ENCODE results near the gene THEMIS. TPM values are rescaled to one million over a fixed set of nuclear protein-coding genes. Genes with fewer than 3 reads are reported as not detected.

The THEMIS gene
- polyA plus RNA-seq, 1 experiment, result not detected

GRCh38 chr6:127917766-127918165, 16.9 kb upstream of the THEMIS start:
- DNase-seq (ENCODE audit: low read depth, low spot score), result no peak
- CTCF ChIA-PET, result interaction anchor here (0.9 kb wide), 1 partner anchor 18 kb away, joined by 3 read pairs; no protein-coding TSS in a partner anchor

GRCh38 chr6:127914240-127914639, 13.4 kb upstream of the THEMIS start:
- CTCF ChIA-PET, result no interaction called here
- H3K27ac ChIP-seq (ENCODE audit: low read depth, low read length), result no peak overlapping the region
- TF ChIP-seq CTCF (IDR thresholded peaks at IDR 0.05; ENCODE audit: low read depth, low read length), result no peak
- no peak for DNase-seq (ENCODE audit: low read depth, low spot score)
- H3K9me3 ChIP-seq (ENCODE audit: control insufficient read depth, insufficient read depth, low read length), result no peaks in the 10 kb centered on the region; the same call in 1 of the 2 replicates
- no peaks in the 10 kb centered on the region for H3K27me3 ChIP-seq (ENCODE audit: control insufficient read depth, insufficient read depth, low read length)
- POLR2A ChIA-PET, result no interaction called here
- H3K4me3 ChIP-seq (ENCODE audit: low read depth, low read length), result no peak overlapping the region

More at GRCh38 chr6:127917766-127918165, 16.9 kb upstream of the THEMIS start:
- POLR2A ChIA-PET, result no interaction called here
- H3K27me3 ChIP-seq (ENCODE audit: control insufficient read depth, insufficient read depth, low read length), result peaks cover 6% of the 10 kb centered on the region
- H3K9me3 ChIP-seq (ENCODE audit: control insufficient read depth, insufficient read depth, low read length), result no peaks in the 10 kb centered on the region
- H3K4me3 ChIP-seq (ENCODE audit: low read depth, low read length), result no peak overlapping the region
- H3K27ac ChIP-seq (ENCODE audit: low read depth, low read length), result no peak overlapping the region
- TF ChIP-seq CTCF (IDR thresholded peaks at IDR 0.05; ENCODE audit: low read depth, low read length), result no peak

GRCh38 chr6:127912914-127913313, 12.1 kb upstream of the THEMIS start:
- ChIA-PET CTCF (interaction anchor here (0.6 kb wide), 1 partner anchor 22 kb away, joined by 4 read pairs; no protein-coding TSS in a partner anchor), POLR2A (no interaction called here)
- no peak overlapping the region for H3K4me3 ChIP-seq (ENCODE audit: low read depth, low read length)
- no peak for TF ChIP-seq CTCF (IDR thresholded peaks at IDR 0.05; ENCODE audit: low read depth, low read length)
- no peaks in the 10 kb centered on the region; the same call in 1 of the 2 replicates for H3K9me3 ChIP-seq (ENCODE audit: control insufficient read depth, insufficient read depth, low read length)
- H3K27ac ChIP-seq (ENCODE audit: low read depth, low read length), result no peak overlapping the region
- DNase-seq (ENCODE audit: low read depth, low spot score), result no peak
- no peaks in the 10 kb centered on the region for H3K27me3 ChIP-seq (ENCODE audit: control insufficient read depth, insufficient read depth, low read length)

- Histone ChIP-seq H3K27ac (ENCODE audit: low read depth, low read length) (no peak overlapping the region), H3K9me3 (ENCODE audit: control insufficient read depth, insufficient read depth, low read length) (no peaks in the 10 kb centered on the region; the same call in 1 of the 2 replicates), H3K27me3 (ENCODE audit: control insufficient read depth, insufficient read depth, low read length) (no peaks in the 10 kb centered on the region), H3K4me3 (ENCODE audit: low read depth, low read length) (no peak overlapping the region)
- POLR2A ChIA-PET, result no interaction called here
- no peak for TF ChIP-seq CTCF (IDR thresholded peaks at IDR 0.05; ENCODE audit: low read depth, low read length)
- DNase-seq (ENCODE audit: low read depth, low spot score), result no peak
- CTCF ChIA-PET, result interaction anchor here (1.0 kb wide), 1 partner anchor 50 kb away, joined by 3 read pairs; no protein-coding TSS in a partner anchor
These were observed 7.2 kb upstream of the THEMIS start for GRCh38 chr6:127907960-127908640.

GRCh38 chr6:127904160-127904559, 3.3 kb upstream of the THEMIS start:
- ChIA-PET CTCF (no interaction called here), POLR2A (no interaction called here)
- no peak for TF ChIP-seq CTCF (IDR thresholded peaks at IDR 0.05; ENCODE audit: low read depth, low read length)
- H3K27ac ChIP-seq (ENCODE audit: low read depth, low read length), result no peak overlapping the region
- no peak for DNase-seq (ENCODE audit: low read depth, low spot score)
- H3K4me3 ChIP-seq (ENCODE audit: low read depth, low read length), result no peak overlapping the region
- H3K9me3 ChIP-seq (ENCODE audit: control insufficient read depth, insufficient read depth, low read length), result no peaks in the 10 kb centered on the region
- no peaks in the 10 kb centered on the region for H3K27me3 ChIP-seq (ENCODE audit: control insufficient read depth, insufficient read depth, low read length)

All from AG04450 (cell line).